K562 treated with DMSO at 1 percent for 12 hours (cell line): Measurements from ENCODE around the gene TIAL1. TPM values are rescaled to one million over a fixed set of nuclear protein-coding genes. Genes with fewer than 3 reads are reported as not detected.

Experiments used
- total RNA-seq: library from RNA; unstranded; fragments of 300-600 nt; gene quantifications from 2 replicates; pipeline ENCODE4 v1.2.3, GENCODE V29; 2022; ENCODE audit not compliant: insufficient read depth

Gene TIAL1
- 50.5 and 76.1 TPM in 2 replicates for total RNA-seq

GRCh38 chr10:119596537-119597404, at the start of gene TIAL1:
TIAL1 (minus strand) TSS chr10:119596964; CDS start chr10:119596465, 499 bp downstream.

GRCh38 chr10:119542357-119542987, 54.3 kb downstream of the TIAL1 start, which contains the start of gene RGS10:
RGS10 (minus strand) TSS chr10:119542719; CDS start chr10:119542638, 81 bp downstream.

Other genes with a start within 250 kb of the TIAL1 start
- 59.9 and 75.1 TPM in 2 replicates for gene RGS10, start 54.2 kb downstream of the TIAL1 start, total RNA-seq
- gene BAG3, start 54.4 kb upstream of the TIAL1 start, total RNA-seq: 20.1 and 36.8 TPM in 2 replicates
- gene INPP5F, start 129.1 kb upstream of the TIAL1 start, total RNA-seq: 2.0 and 7.8 TPM in 2 replicates